ENCODE measurements around the gene EIPR1. TPM values are rescaled to one million over a fixed set of nuclear protein-coding genes. Genes with fewer than 3 reads are reported as not detected.
"Not testable (repeated sequence)": the region's sequence is repeated elsewhere in the genome, so short reads cannot be mapped to it uniquely, and the experiment has no call there.

The EIPR1 gene
- total RNA-seq, 1 experiment from 2014 or later, result 42.1 TPM

DNA sequence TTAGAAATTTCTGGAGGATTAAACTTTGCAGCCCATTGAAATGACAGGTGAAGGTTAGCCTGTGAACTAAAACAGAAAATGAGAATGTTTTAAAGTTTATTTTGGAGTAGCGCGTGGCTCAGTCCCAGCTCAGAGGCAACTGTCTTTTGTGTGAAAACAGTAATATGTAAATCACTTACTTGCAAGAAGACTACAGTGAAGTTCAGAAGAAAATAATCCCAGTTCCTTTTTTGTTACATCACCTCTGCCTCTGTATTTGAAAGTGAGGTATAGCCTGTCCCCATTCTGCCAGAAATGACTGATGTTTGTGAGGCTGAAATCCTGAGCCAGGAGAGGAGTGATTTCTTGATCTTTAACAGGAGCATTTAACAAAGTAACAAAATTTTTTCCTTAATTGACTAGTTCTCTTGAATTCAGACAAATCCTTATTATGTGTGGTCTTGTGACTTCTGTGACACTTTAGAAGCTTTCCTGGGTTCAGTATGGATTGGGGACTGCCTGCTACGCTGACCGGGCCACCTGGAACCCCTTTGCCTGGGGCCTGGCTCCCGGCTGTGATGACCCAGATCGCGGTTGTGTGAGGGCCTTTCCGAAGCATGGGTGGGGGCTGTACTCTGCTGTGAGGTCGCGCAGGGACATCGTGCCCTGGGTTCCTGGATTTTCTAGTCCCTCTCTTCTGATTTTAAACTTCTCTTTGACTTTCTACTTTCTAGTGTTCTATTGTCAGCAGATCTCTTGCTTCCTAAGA, 26.1 kb upstream of the EIPR1 start:
- no peak for DNase-seq (ENCODE audit: low read depth)

DNA sequence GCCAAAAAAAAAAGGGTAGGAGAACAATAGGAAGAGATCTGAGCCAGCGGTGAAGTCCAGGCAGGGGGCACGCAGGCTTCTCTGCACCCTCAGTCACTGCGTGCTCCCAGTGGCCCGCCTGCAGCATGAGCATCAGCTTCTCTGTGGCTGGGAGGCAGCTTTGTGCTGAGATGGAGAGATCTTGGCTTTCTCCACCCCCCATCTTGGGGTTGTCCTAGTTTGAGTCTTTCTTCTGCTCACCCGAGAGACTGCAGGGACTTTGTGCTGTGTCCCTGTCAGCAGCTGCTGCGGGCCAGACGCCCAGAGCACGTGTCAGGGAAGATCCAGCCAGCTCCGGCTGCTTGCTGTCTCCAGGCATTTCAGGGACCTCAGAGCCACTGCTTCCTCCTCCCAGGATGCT, 22.2 kb upstream of the EIPR1 start:
- DNase-seq (ENCODE audit: low read depth), result no peak

DNA sequence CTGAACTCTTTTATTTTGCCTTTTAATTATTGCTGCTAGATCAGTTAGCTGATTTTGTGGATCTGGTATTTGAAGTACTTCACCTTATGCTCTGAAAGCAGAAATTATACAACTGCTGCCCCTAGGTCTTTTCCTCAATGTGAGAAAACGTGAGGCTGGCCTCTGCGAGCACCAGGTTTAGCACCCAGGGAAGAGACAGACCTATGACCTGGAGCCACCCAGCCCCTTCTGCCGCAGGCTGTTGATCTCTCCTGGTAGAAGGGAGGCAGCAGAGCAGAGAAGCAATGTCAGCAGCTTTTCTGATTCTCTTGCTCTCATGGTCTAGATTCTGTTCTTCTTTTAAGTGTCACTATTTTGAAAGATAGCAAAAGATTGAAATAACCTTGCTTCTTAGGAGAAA, 21.8 kb upstream of the EIPR1 start:
- no peak for DNase-seq (ENCODE audit: low read depth)

DNA sequence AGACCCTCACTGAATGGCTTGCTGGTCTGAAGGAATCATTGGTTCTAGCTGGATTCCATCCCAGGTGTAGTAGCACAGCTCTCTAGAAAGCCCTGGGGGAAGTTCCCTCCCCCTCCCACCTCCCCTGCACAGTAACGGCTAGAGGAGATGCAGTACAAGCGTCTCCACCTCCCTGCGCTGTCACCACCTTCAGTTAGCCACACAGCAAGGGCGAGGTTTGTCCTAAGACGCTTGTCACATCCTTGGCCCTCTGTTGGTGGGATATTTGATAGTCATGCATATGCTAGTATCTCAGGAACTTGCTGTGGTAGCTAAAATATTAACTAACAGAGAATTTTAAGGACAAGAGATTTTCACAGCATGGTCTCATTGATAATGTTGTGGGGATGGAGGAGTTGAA, 21.2 kb upstream of the EIPR1 start:
- DNase-seq (ENCODE audit: low read depth), result no peak

DNA sequence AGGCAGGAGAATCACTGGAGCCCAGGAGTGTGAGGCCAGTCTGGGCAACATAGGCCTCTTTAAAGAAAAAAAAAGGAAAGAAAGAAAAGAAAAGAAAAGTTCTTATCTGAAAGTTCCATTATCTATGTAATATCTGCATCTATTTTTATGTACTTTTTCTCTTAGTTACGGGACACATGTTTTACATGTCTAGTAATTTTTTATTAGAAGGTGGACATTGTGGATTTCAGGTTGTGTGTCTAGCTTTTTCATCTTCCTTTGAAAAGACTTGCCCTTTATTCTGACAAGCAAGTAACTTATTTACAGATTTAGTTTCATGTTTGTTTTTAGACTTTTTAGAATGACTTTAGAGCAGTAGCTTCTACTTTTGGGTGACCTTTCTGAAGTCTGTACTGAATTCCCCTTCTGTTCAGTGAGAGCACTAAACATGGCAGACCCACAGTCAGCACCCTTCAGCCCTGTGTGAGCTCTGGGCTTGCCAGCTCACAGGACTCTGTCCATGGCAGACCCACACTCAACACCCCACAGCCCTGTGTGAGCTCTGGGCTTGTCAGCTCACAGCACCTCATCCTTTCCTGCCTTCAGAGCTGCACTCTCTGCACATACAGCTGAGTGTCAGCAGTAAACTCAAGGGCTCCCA, 19.4 kb upstream of the EIPR1 start:
- no peak for DNase-seq (ENCODE audit: low read depth)

DNA sequence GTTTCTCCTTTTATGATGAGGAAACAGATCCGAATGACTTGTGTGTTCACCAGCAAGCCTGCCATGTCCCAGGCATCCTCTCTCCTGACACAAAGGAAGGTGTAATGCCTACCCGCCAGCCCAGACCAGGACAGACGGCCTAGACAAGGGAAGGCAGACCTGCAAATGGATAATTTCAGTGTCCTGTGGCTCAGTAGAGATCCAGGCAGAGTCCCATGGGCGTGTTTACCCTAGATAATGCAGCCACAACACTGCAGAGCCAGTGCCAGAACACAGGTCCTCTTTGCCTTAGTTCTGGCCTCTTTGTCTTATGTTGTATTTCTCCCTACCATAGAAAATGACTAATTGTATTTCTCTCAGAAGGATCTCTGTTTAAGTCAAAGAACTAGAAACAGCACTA, 14.6 kb upstream of the EIPR1 start:
- no peak for DNase-seq (ENCODE audit: low read depth)

DNA sequence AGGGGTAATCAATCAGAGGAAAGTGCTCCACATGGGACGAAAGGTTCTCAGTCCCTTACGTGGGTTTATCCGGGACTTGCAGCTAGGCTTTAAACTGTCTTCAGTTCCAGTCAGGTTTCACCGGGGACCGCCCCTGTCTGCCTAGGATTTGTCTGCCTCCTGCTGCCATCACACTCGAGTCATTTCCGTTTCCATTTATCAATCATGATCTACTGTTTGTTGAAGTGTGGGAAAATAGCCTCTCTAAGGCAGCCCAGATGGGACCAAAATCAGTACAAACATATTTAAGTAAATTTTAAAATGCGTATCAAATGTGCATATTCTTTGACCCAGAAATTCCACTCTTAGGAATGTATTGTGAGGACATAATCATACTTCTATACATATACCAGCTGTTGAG, 12.4 kb upstream of the EIPR1 start:
- DNase-seq (ENCODE audit: low read depth), result no peak

DNA sequence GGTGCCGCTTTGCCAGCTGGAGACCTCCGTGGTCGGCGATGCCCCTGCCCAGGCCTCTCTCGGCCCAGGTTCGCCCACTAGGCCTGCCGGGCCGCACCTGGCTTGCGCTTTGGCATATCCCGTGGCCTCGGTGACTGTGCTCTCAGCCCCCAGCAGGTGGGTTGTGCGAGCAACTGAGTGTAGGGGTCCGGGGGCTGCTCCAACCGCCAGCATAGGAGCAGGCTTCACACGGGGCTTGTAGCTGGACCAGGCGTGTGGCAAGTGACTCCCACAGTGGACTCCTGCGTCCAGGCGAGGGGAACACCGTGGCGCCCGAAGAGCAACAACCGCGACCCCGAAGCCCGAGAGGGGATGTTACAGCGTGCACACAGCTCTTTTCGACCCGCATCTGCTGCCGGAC, 11.6 kb upstream of the EIPR1 start:
- DNase-seq (ENCODE audit: low read depth), result no peak

DNA sequence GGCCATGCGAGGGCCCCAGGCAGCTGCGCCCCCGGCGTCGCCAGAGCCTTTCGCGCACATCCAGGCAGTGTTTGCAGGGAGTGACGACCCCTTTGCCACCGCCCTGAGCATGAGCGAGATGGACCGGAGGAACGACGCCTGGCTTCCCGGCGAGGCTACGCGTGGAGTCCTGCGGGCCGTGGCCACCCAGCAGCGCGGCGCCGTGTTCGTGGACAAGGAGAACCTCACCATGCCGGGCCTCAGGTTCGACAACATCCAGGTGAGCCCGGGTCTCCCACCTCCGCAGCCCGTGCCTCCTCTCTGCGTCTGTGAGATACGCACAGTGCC, 10.8 kb upstream of the EIPR1 start:
- no peak for DNase-seq (ENCODE audit: low read depth)

DNA sequence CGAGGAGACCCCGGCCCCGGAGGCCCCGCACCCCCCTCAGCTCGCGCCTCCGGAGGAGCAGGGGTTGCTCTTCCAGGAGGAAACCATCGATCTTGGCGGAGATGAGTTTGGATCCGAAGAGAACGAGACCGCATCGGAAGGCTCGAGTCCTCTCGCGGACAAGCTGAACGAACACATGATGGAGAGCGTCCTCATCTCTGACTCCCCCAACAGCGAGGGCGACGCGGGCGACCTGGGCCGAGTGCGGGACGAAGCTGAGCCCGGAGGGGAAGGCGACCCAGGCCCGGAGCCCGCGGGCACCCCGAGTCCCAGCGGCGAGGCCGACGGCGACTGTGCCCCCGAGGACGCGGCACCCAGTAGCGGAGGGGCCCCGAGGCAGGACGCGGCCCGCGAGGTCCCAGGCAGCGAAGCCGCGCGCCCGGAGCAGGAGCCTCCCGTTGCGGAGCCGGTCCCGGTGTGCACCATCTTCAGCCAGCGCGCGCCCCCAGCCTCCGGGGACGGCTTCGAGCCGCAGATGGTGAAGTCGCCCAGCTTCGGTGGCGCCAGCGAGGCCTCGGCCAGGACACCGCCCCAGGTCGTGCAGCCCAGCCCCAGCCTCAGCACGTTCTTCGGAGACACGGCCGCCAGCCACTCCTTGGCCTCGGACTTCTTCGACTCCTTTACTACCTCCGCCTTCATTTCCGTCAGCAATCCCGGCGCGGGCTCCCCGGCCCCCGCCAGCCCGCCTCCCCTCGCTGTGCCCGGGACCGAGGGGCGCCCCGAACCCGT, 10.2 kb upstream of the EIPR1 start:
- DNase-seq (ENCODE audit: low read depth), result no peak

DNA sequence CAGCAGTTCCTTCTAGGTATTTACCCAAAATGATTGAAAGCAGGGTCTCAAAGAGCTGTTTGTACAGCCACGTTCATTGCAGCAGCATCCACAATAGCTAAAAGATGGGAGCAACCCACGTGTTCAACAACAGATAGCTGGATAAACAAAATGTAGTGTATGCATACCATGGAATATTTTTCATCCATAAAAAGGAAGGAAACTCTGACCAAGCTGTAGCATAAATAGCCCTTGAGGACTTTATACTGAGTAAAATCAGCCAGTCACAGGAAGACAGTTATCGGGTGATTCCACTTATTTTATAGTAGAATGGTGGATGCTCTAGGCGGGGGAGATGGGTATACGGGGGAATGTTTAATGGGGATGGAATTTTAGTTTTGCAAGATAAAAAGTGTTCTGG, 9.4 kb upstream of the EIPR1 start:
- DNase-seq (ENCODE audit: low read depth), result no peak

DNA sequence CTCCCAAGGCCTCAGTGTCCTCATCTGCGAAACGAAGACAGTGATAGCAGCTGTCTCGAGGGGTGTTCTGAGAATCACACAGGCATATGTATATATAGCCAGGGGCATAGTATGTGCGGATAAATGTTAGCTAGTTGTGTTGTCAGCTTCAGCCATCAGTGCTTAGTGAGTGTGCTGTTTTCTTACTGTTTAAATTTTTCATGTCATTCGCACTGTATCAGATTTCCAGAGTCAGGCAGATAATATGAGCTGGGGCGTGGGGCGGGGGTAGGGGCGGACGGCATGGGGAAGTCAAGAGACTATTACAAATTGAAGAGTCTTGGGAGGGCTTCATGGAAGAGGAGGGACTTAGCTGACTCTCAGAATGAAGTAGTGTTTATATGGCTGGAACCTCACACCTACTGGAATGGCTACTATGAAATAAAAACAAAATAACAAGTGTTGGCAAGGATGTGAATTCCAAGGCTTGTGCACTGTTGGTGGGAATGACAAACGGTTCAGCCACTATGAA, 8.9 kb upstream of the EIPR1 start:
- no peak for DNase-seq (ENCODE audit: low read depth)

DNA sequence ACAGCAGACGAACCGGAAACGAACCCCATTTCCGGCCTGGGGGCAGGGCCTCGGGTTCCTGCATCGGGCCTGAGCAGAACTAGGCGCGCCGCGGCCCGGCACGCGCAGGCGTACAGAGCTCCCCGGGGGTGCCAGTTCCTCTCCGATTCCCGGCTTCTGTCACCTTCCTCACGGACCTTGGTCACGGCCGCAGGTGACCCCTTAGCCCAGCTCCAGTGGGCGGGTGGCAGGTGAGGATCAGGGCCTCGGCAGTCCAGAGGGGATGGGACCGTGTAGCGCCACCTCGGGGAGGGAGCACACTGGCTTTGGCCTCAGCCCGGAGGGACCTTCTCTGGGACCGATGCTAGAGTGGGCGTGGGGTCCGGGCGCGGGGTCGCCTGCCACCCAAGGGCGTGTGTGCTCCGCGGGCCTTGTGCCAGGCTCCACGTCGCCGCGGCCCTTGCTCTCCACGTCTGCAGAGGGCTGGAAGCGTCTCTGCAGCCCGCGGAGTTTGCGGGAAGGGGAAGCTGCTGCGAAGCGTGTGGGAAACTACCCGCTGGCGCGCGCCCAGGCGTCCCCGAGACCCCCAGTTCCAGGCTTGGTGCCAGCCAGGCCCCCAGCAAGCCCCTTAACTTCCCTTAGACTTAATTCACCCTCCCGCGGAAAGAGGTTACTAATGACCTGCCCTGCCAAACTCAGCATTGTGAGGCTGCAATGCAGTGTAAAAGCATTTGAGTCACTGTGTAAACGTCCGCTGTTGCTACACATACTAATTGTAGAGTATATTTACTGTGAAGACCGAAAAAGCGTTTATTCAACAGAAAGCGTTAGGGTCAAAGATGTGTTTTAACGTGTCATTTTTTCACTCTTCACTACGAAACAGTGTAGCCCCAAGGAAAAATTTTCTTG, 2.3 kb upstream of the EIPR1 start, which contains the start of gene TRAPPC12:
Gene TRAPPC12, plus strand, starts transcription at position 48 of the 888 bp plus-strand sequence. CDS start 7,930 bp downstream, outside the sequence.
- DNase-seq (ENCODE audit: low read depth), result peak; percentile 88

DNA sequence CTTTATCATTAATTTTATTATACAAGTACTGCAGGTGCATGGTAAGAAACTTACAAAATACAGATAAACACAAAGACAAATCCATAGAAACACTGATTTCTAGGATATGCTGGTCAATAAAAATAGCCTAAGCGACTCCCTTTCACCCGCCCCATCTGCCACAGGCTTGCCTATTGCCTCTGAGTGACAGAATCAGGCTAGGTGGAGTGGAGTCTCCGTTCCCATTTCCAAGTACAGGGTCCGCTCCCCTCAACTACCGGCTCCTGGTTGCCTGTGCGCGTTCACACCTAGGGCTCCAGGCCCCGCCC, 1.7 kb upstream of the EIPR1 start:
- DNase-seq (ENCODE audit: low read depth), result no peak

DNA sequence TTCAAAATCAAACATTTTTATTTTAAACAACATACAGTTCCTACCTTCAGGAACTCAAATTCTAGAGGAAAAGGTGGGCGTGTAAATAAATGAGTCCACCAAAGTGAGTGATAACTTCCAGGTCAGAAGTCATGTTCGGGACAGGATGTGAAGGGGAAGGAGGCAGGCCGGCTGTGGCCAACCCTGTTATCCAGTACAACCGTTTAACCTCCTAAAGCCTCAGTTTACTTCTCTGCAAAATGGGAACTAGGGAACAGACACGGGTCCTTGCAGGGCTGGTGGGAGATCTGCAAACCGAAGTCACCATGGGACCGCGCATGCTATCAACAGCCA, 373 bp downstream of the EIPR1 start:
- DNase-seq (ENCODE audit: low read depth), result peak; percentile 69

DNA sequence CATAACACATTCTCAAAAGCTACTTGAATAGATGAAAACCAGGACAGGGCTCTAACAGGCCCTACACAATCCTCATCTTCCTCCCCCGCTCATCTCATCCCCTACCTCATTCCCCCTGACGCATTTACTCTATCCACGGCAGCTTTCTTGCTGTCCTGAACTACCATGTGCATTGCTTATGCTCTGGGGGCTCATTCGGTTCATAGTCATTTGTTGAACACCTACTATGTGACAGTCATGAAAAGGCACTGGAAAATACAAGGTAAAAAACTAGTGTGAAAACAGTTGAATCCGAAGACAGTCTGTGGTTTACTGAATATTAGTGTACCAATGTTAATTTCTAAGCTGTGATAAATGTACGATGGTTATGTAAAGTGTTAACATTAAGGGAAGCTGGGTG, 797 bp downstream of the EIPR1 start:
- DNase-seq (ENCODE audit: low read depth), result no peak

DNA sequence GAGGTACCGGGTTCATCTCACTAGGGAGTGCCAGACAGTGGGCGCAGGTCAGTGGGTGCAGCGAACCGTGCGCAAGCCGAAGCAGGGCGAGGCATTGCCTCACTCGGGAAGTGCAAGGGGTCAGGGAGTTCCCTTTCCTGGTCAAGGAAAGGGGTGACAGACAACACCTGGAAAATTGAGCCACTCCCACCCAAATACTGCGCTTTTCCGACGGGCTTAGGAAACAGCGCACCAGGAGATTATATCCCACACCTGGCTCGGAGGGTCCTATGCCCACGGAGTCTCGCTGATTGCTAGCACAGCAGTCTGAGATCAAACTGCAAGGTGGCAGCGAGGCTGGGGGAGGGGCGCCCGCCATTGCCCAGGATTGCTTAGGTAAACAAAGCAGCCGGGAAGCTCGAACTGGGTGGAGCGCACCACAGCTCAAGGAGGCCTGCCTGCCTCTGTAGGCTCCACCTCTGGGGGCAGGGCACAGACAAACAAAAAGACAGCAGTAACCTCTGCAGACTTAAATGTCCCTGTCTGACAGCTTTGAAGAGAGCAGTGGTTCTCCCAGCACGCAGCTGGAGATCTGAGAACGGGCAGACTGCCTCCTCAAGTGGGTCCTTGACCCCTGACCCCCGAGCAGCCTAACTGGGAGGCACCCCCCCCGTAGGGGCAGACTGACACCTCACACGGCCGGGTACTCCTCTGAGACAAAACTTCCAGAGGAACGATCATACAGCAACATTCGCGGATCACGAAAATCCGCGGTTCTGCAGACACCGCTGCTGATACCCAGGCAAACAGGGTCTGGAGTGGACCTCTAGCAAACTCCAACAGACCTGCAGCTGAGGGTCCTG, 8.1 kb downstream of the EIPR1 start:
- not testable (repeated sequence) for DNase-seq (ENCODE audit: low read depth)

DNA sequence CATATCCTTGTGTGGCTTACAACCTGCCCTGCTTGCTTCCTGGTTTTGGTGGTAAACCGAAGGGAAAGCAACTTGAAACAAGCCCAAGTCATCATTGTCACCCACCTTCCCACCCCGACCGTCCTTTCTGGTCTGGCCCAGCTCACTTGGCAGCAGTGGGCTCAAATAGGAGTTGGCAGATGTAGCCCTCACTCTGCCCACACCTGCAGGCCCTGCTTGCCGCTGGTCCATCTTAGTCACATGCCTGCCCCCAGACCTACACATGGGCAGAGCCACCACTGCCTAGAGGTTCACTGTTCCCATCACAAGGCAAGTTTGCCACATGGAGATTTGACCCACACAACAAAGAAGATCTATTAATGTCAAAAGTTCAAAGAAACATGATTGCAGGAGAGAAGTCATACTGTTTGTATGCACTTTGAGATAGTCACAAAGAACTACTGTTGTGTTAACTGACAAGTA, 9.3 kb downstream of the EIPR1 start:
- DNase-seq (ENCODE audit: low read depth), result no peak

DNA sequence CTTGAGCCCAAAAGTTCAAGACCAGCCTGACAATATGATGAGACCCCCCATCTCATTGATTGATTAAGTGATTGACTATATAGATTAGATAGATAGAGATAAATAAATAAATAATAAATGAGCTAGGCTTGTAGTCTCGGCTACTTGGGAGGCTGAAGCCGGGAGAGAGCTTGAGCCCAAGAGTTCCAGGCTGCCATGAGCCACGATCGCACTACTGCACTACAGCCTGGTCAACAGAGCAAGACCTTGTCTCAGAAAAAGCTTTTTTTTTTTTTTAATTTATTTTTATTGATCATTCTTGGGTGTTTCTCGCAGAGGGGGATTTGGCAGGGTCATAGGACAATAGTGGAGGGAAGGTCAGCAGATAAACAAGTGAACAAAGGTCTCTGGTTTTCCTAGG, 12.4 kb downstream of the EIPR1 start:
- DNase-seq (ENCODE audit: low read depth), result no peak

DNA sequence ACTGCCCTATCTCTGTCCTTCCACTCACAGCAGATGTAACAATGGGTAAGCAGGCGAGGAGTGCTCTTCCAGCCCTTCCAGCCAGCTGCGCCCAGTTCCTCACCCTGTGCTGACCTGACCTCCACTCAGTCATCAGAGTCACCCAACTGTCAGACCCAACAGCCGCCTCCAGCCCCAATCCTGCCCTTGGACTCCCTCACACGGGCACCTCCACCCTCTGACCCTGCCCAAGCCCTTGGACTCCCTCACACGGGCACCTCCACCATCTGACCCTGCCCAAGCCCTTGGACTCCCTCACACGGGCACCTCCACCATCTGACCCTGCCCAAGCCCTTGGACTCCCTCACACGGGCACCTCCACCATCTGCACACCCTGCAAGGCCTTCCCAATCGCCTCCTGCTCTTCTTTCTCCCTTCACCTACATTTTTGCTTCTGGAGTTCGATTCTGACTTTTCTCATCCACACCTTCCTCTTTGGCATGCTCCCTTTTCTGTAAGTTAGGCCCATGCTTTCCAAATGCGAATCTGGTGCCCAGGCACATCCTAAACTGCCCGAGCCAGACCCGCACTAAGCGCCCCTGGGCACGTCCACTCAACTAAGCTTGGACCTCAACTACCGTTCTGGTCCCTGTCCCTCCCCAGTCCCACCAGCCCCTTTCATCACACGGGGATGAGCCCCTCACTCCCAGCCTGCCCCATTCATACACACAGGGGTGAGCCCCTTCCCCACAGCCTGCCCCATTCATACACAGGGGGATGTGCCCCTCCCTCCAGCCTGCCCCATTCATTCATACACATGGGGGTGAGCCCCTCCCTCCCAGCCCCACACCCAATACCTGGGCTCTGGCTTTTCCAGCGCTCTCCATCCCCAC, 15.9 kb downstream of the EIPR1 start:
- DNase-seq (ENCODE audit: low read depth), result no peak

All from RPMI7951 (cell line).